Gastrocnemius medialis (tissue), 4 donors: ENCODE measurements around the gene TMOD3.

Experiments used
- POLR2A ChIP-seq, 2 donors: fragments of 450-650 bp; IDR thresholded peaks; one replicate each; pipeline ENCODE4 v1.6.1; 2017; ENCODE audit warnings: antibody characterized with exemption in 2 of 2, mild to moderate bottlenecking in 2 of 2, moderate library complexity in 2 of 2
- TF ChIP-seq, protein P1 (sequence below), 5 experiments: fragments of 450-650 bp in 3 of 5; fragments of 200-600 bp in 2 of 5; sonication (generic) in 2 of 5; IDR thresholded peaks in 4 of 5; conservative IDR thresholded peaks in 1 of 5; 1 replicate in 4 of 5; 2 replicates in 1 of 5; pipeline ENCODE4 v1.5.1; 2016 to 2019; ENCODE audit warnings: antibody characterized with exemption in 5 of 5, mild to moderate bottlenecking in 3 of 5, moderate library complexity in 3 of 5

DNA sequence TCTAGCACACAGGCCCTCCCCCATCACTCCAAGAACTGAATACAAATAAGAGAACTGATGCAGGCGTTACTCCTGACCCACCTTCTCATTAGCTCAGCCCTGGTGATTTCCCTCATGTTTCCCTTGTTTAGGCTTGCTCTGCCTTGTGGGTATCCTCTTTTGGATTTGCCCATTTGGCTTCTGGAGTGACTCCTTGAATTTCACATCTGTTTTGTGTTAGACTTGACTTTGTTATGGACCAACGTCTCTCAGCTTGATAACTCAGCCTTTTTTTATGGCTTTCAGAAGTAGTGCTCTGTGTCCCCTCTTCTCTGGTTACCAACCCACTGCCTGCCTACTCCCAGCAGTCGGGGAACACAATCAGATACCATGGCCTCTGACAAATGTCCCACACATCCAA is 11.3 kb upstream of the TMOD3 start:
- no peak for TF ChIP-seq POLR2A (IDR thresholded peaks at IDR 0.05)
- TF ChIP-seq, protein P1, sequence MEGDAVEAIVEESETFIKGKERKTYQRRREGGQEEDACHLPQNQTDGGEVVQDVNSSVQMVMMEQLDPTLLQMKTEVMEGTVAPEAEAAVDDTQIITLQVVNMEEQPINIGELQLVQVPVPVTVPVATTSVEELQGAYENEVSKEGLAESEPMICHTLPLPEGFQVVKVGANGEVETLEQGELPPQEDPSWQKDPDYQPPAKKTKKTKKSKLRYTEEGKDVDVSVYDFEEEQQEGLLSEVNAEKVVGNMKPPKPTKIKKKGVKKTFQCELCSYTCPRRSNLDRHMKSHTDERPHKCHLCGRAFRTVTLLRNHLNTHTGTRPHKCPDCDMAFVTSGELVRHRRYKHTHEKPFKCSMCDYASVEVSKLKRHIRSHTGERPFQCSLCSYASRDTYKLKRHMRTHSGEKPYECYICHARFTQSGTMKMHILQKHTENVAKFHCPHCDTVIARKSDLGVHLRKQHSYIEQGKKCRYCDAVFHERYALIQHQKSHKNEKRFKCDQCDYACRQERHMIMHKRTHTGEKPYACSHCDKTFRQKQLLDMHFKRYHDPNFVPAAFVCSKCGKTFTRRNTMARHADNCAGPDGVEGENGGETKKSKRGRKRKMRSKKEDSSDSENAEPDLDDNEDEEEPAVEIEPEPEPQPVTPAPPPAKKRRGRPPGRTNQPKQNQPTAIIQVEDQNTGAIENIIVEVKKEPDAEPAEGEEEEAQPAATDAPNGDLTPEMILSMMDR (IDR thresholded peaks at IDR 0.05 in 4 of 5, conservative IDR thresholded peaks at IDR 0.05 in 1 of 5), result no peak
